SK-N-SH (cell line): ENCODE results near the gene SLC6A2. TPM values are rescaled to one million over a fixed set of nuclear protein-coding genes. Genes with fewer than 3 reads are reported as not detected.

Experiments
- CTCF ChIA-PET: fragments of 300-600, 350-600 bp; formaldehyde crosslinking; extraction: SDS; loops from one replicate; lab custom pipeline; 2021; lab: Yijun Ruan, JAX
- POLR2A ChIA-PET: fragments of 350-600 bp; sonication (Branson Sonifier 250); formaldehyde crosslinking; extraction: SDS; loops from one replicate; lab custom pipeline; 2020; ENCODE audit warnings: antibody characterized with exemption, inconsistent platforms; lab: Yijun Ruan, JAX
- DNase-seq: peaks from one replicate; pipeline ENCODE4 v3.0.0; 2012
- H2AFZ ChIP-seq: fragments of 200-600 bp; sonication (generic); 2 replicates; pipeline ENCODE4 v1.8.1; 2016; ENCODE audit warnings: antibody characterized with exemption, mild to moderate bottlenecking, low read depth
- H3F3A ChIP-seq: fragments of 200-600 bp; sonication (generic); replicated peaks from 2 replicates; pipeline ENCODE3; 2016; ENCODE audit warnings: antibody characterized with exemption, mild to moderate bottlenecking; ENCODE audit not compliant: insufficient read depth
- H3K27ac ChIP-seq, 2 experiments: fragments of 200-500 bp in 1 of 2; fragments of 200-600 bp in 1 of 2; sonication (Bioruptor generic) in 1 of 2; sonication (generic), shearing (Covaris generic) in 1 of 2; 2 replicates each; pipeline versions ENCODE4 v1.5.1 to v1.6.1; 2014 to 2016; ENCODE audit warnings: low read depth in 2 of 2, inconsistent platforms in 1 of 2, low read length in 1 of 2, mild to moderate bottlenecking in 1 of 2, mixed read lengths in 1 of 2
- H3K27me3 ChIP-seq: fragments of 200-600 bp; sonication (generic), shearing (Covaris generic); 2 replicates; pipeline ENCODE4 v1.6.1; 2016; ENCODE audit warnings: mixed run types; ENCODE audit not compliant: insufficient read depth
- H3K36me3 ChIP-seq, 2 experiments: fragments of 200-500 bp in 1 of 2; fragments of 200-600 bp in 1 of 2; sonication (Bioruptor generic) in 1 of 2; sonication (generic) in 1 of 2; replicated peaks in 1 of 2; 2 replicates each; pipeline versions ENCODE3 to v1.5.1; 2014 to 2016; ENCODE audit warnings: low read length in 1 of 2, mild to moderate bottlenecking in 1 of 2; ENCODE audit not compliant: insufficient read depth in 2 of 2, control insufficient read depth in 1 of 2
- H3K4me1 ChIP-seq, 2 experiments: fragments of 200-500 bp in 1 of 2; fragments of 200-600 bp in 1 of 2; sonication (Bioruptor generic) in 1 of 2; sonication (generic), shearing (Covaris generic) in 1 of 2; 2 replicates each; pipeline versions ENCODE4 v1.5.1 to v1.6.1; 2014 to 2016; ENCODE audit warnings: low read depth in 1 of 2, low read length in 1 of 2, mixed run types in 1 of 2; ENCODE audit not compliant: insufficient read depth in 2 of 2, control insufficient read depth in 1 of 2
- H3K4me2 ChIP-seq: fragments of 200-600 bp; sonication (generic), shearing (Covaris generic); 2 replicates; pipeline ENCODE4 v1.6.1; 2017; ENCODE audit warnings: mixed run types
- H3K4me3 ChIP-seq, 2 experiments: fragments of 200-500 bp in 1 of 2; fragments of 200-600 bp in 1 of 2; sonication (Bioruptor generic) in 1 of 2; sonication (generic), shearing (Covaris generic) in 1 of 2; 2 replicates each; pipeline versions ENCODE4 v1.5.1 to v1.8.1; 2014 to 2016; ENCODE audit warnings: low read depth in 2 of 2, inconsistent platforms in 1 of 2, low read length in 1 of 2, mild to moderate bottlenecking in 1 of 2, mixed read lengths in 1 of 2, moderate library complexity in 1 of 2
- H3K79me2 ChIP-seq: fragments of 200-600 bp; sonication (generic); 2 replicates; pipeline ENCODE4 v1.8.1; 2017; ENCODE audit warnings: mild to moderate bottlenecking; ENCODE audit not compliant: insufficient read depth
- H3K9ac ChIP-seq: fragments of 200-600 bp; sonication (generic); 2 replicates; pipeline ENCODE4 v1.6.1; 2017; ENCODE audit warnings: mixed run types
- H3K9me2 ChIP-seq: fragments of 200-600 bp; sonication (generic); 2 replicates; pipeline ENCODE4 v1.6.1; 2017; ENCODE audit warnings: mixed run types
- H3K9me3 ChIP-seq: fragments of 200-600 bp; sonication (generic); 2 replicates; pipeline ENCODE4 v1.6.1; 2017; ENCODE audit warnings: mixed run types, mild to moderate bottlenecking, moderate library complexity
- H4K20me1 ChIP-seq: fragments of 200-600 bp; sonication (generic); 2 replicates; pipeline ENCODE4 v1.6.1; 2017; ENCODE audit warnings: mild to moderate bottlenecking, mixed run types; ENCODE audit not compliant: insufficient read depth
- CTCF ChIP-seq: fragments of 200-600 bp; sonication (generic); IDR thresholded peaks from 2 replicates; pipeline ENCODE4 v1.6.1; 2017; ENCODE audit warnings: antibody characterized with exemption, mild to moderate bottlenecking, moderate library complexity
- EP300 ChIP-seq, 2 experiments: IDR thresholded peaks; 2 replicates each; pipeline versions ENCODE4 v1.4.0 to v1.6.1; 2012; ENCODE audit warnings: borderline replicate concordance in 1 of 2, low read depth in 1 of 2, low read length in 1 of 2
- EZH2phosphoT487 ChIP-seq: fragments of 200-600 bp; sonication (generic); IDR thresholded peaks from 2 replicates; pipeline ENCODE4 v1.6.1; 2017; ENCODE audit warnings: low read depth, mixed run types, mild to moderate bottlenecking, antibody characterized with exemption, moderate library complexity, borderline replicate concordance
- FOXJ3 ChIP-seq: sonication (generic); formaldehyde crosslinking; IDR thresholded peaks from 2 replicates; pipeline ENCODE4 v1.5.1; 2020; ENCODE audit warnings: mild to moderate bottlenecking, missing genetic modification reagents
- GATA2 ChIP-seq: sonication (generic); formaldehyde crosslinking; IDR thresholded peaks from 2 replicates; pipeline ENCODE4 v1.5.0; 2020; ENCODE audit warnings: mild to moderate bottlenecking, missing genetic modification reagents
- IRF3 ChIP-seq: fragments of 150-350 bp; IDR thresholded peaks from 2 replicates; pipeline ENCODE4 v1.6.1; 2016; ENCODE audit warnings: mild to moderate bottlenecking, low read depth, low read length
- NRF1 ChIP-seq: IDR thresholded peaks from 2 replicates; pipeline ENCODE4 v1.6.1; 2012; ENCODE audit warnings: low read depth, mild to moderate bottlenecking, low read length
- PBX3 ChIP-seq: IDR thresholded peaks from 2 replicates; pipeline ENCODE4; 2012
- POLR2AphosphoS5 ChIP-seq: IDR thresholded peaks from 2 replicates; pipeline ENCODE4 v1.6.1; 2012; ENCODE audit warnings: low read depth, low read length
- RAD21 ChIP-seq: IDR thresholded peaks from 2 replicates; pipeline ENCODE4 v1.6.1; 2012; ENCODE audit warnings: mild to moderate bottlenecking, low read length
- RCOR1 ChIP-seq: fragments of 150-350 bp; IDR thresholded peaks from 2 replicates; pipeline ENCODE4 v1.6.1; 2017; ENCODE audit warnings: antibody characterized with exemption, low read length
- REST ChIP-seq: IDR thresholded peaks from 2 replicates; pipeline ENCODE4 v1.6.1; 2012; ENCODE audit warnings: mild to moderate bottlenecking, low read depth, low read length, moderate library complexity
- RXRA ChIP-seq: IDR thresholded peaks from 2 replicates; pipeline ENCODE4 v1.4.0; 2012; ENCODE audit warnings: low read depth, mild to moderate bottlenecking, borderline replicate concordance
- SMC3 ChIP-seq: IDR thresholded peaks from 2 replicates; pipeline ENCODE4 v1.6.1; 2012; ENCODE audit warnings: low read depth, low read length, improper control_type of control experiment
- TCF12 ChIP-seq: IDR thresholded peaks from 2 replicates; pipeline ENCODE4 v1.4.0; 2012
- USF1 ChIP-seq: IDR thresholded peaks from 2 replicates; pipeline ENCODE4 v1.4.0; 2012; ENCODE audit warnings: low read depth, borderline replicate concordance
- USF2 ChIP-seq: fragments of 150-350 bp; IDR thresholded peaks from 2 replicates; pipeline ENCODE4 v1.6.1; 2017; ENCODE audit warnings: antibody characterized with exemption, low read length, low read depth, borderline replicate concordance
- WGBS: methylation state at CpG from one replicate; pipeline ENCODE4 v1.1.6; 2017; ENCODE audit warnings: low lambda C conversion rate; 5-methylcytosine and 5-hydroxymethylcytosine counted together
- polyA plus RNA-seq, 3 experiments: library from polyadenylated mRNA; depleted of rRNA; stranded (reverse); fragments of >200 nt; gene quantifications; 2 replicates each; pipeline ENCODE4 v1.2.3, GENCODE V29; 2012

SLC6A2 gene
- polyA plus RNA-seq, 1 of the 3 experiments (the other 2 are of a cell fraction): 3.3 TPM

GRCh38 chr16:55703003-55704001, 47.5 kb downstream of the SLC6A2 start:
- Histone ChIP-seq H3K9me2 (no peaks in the 10 kb centered on the region), H4K20me1 (no peaks in the 10 kb centered on the region), H3K4me2 (no peak overlapping the region), H3K9me3 (no peaks in the 10 kb centered on the region), H3F3A (no peaks in the 10 kb centered on the region), H3K36me3 (peaks cover 0 to 12% of the 10 kb centered on the region in 2 experiments), H3K4me3 (no peak overlapping the region), H2AFZ (no peak overlapping the region), H3K9ac (no peak overlapping the region), H3K27ac (peak overlapping the region in 1 of 2 experiments; percentile 76; a peak in 2 of 4 replicates), H3K27me3 (no peaks in the 10 kb centered on the region; the same call in 1 of the 2 replicates), H3K4me1 (peaks cover 0 to 55% of the 10 kb centered on the region in 2 experiments; a peak in 2 of 4 replicates), H3K79me2 (no peaks in the 10 kb centered on the region)
- WGBS: 45% methylated on average over 10 of the region's 10 CpGs
- ChIA-PET CTCF (interaction anchor here (0.6 to 5.4 kb wide), 30 partner anchors 10 to 1798 kb away, joined by 3 to 92 read pairs (median 8); partner anchors contain the start of gene SLC6A2), POLR2A (interaction anchor here (3.8 kb wide), 1 partner anchor 47 kb away, joined by 10 read pairs; the partner anchor contains the start of gene SLC6A2)
- peak; percentile 31 for DNase-seq
- TF ChIP-seq EZH2phosphoT487 (no peak), PBX3 (no peak), USF1 (no peak), RCOR1 (no peak), REST (no peak), RXRA (no peak), RAD21 (peak; percentile 65), POLR2AphosphoS5 (no peak), NRF1 (no peak), EP300 (IDR thresholded peaks at IDR 0.05; ENCODE audit: borderline replicate concordance in 1 of 2, low read depth in 1 of 2, low read length in 1 of 2) (no peak), SMC3 (peak; percentile 65), CTCF (peak; percentile 69), FOXJ3 (CRISPR knock-in tag) (no peak), IRF3 (no peak), GATA2 (no peak), USF2 (no peak), TCF12 (no peak)
